ENCODE results near the gene COPS6.

Gene COPS6

DNA sequence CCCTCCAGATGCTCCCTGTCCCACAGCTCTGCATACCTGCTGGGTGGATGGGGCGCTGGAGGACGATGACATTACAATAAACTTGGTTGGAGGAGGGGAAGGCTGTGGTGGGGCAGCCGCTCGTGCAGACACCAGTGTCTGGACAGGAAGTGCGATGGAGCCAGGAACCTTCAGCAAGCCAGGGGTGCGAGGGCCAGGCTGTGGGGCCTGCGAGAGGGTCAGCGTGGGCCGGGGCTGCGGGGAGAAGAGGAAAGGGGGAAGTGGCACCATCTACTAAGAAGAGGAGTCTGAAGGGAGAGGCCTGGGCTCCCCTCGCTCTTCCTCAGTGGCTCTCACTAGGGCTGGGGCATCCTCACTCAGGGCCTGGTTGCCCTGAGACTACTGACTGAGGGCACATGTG, 19.1 kb downstream of the COPS6 start:
- no peaks in the 10 kb centered on the region for H3K27me3 ChIP-seq (ENCODE audit: control insufficient read depth, insufficient read depth, low read length)
- H3K4me3 ChIP-seq (ENCODE audit: low read depth, low read length) = no peak overlapping the region
- H3K36me3 ChIP-seq (ENCODE audit: control insufficient read depth, insufficient read depth, low read length) = peaks cover 62% of the 10 kb centered on the region
- H3K9ac ChIP-seq (ENCODE audit: low read depth, low read length) = no peak overlapping the region
- H3K4me1 ChIP-seq (ENCODE audit: control insufficient read depth, insufficient read depth, low read length) = no peaks in the 10 kb centered on the region
- H3K9me3 ChIP-seq (ENCODE audit: control insufficient read depth, insufficient read depth, low read length) = no peaks in the 10 kb centered on the region

DNA sequence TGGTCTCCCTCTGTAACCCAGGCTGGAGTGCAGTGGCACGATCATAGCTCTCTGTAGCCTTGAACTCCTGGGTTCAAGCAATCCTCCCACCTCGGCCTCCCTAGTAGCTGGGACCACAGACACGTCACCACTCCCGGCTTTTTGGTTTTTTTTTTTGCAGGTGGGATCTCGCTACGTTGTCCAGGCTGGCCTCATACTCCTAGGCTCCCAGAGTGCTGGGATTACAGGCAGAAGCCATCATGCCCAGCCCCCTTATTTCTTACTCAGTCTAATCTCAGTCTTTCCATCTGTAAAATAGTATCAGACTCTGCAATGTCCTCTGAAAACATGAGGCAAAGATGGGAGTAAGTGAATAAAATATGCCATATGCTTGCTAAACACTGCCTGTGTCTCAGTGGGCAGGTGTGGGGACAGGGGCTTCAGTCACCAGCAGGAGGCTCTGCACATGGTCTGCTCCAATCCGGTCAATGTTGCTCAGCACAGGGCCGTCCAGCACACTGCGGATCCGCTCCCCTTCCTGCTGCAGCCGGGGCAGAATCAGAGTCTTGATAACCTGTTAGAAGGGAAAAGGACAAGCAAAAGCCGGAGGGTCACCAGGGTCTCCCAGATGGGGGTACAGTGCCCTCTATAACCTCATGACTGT, 20.9 kb downstream of the COPS6 start:
- no peaks in the 10 kb centered on the region for H3K9me3 ChIP-seq (ENCODE audit: control insufficient read depth, insufficient read depth, low read length)
- no peaks in the 10 kb centered on the region for H3K27me3 ChIP-seq (ENCODE audit: control insufficient read depth, insufficient read depth, low read length)
- H3K9ac ChIP-seq (ENCODE audit: low read depth, low read length) = no peak overlapping the region
- H3K4me3 ChIP-seq (ENCODE audit: low read depth, low read length) = no peak overlapping the region
- H3K4me1 ChIP-seq (ENCODE audit: control insufficient read depth, insufficient read depth, low read length) = no peaks in the 10 kb centered on the region
- H3K36me3 ChIP-seq (ENCODE audit: control insufficient read depth, insufficient read depth, low read length) = peaks cover 65% of the 10 kb centered on the region

DNA sequence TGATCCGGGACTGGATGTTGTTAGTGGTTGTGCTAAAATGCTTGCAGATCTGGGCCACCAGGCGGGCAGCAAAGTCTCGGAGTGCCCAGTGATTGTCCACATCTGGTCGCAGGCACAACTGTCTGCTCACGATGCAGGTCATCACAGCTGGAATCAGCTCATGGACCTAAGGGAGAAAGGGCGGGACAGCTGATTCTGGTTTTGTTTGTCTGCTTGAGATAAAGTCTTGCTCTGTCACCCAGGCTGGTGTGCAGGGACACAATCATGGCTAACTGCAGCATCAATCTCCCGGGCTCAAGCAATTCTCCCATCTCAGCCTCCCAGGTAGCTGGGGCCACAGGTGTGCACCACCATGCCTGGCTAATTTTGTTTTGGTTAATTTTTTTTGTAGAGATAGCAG, 22.4 kb downstream of the COPS6 start:
- peaks cover 58% of the 10 kb centered on the region for H3K36me3 ChIP-seq (ENCODE audit: control insufficient read depth, insufficient read depth, low read length)
- no peaks in the 10 kb centered on the region for H3K9me3 ChIP-seq (ENCODE audit: control insufficient read depth, insufficient read depth, low read length)
- H3K9ac ChIP-seq (ENCODE audit: low read depth, low read length) = no peak overlapping the region
- H3K4me3 ChIP-seq (ENCODE audit: low read depth, low read length) = no peak overlapping the region
- no peaks in the 10 kb centered on the region for H3K4me1 ChIP-seq (ENCODE audit: control insufficient read depth, insufficient read depth, low read length)
- H3K27me3 ChIP-seq (ENCODE audit: control insufficient read depth, insufficient read depth, low read length) = no peaks in the 10 kb centered on the region

DNA sequence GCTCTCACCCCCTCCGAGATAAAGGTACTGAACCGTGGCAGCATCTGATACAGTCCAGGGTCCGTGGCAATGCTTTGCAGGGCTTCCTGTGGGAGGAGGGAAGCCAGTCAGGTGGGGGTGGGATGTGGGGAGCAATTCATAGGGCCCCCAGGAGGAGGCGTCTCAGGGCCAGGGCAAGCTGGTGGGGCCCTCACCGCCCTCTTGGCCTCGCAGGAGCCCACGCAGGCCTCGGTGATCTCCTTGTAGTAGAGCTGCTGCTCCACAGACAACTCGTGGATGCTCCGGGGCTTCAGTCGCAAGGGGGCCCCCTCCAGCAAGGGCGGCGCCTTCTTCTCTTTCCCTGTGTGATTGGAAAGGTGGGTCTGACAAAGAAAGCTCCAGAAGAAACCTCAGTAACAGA, 23.1 kb downstream of the COPS6 start:
- H3K4me3 ChIP-seq (ENCODE audit: low read depth, low read length) = no peak overlapping the region
- H3K36me3 ChIP-seq (ENCODE audit: control insufficient read depth, insufficient read depth, low read length) = peaks cover 52% of the 10 kb centered on the region
- no peaks in the 10 kb centered on the region for H3K4me1 ChIP-seq (ENCODE audit: control insufficient read depth, insufficient read depth, low read length)
- H3K9ac ChIP-seq (ENCODE audit: low read depth, low read length) = no peak overlapping the region
- H3K27me3 ChIP-seq (ENCODE audit: control insufficient read depth, insufficient read depth, low read length) = no peaks in the 10 kb centered on the region
- H3K9me3 ChIP-seq (ENCODE audit: control insufficient read depth, insufficient read depth, low read length) = no peaks in the 10 kb centered on the region

DNA sequence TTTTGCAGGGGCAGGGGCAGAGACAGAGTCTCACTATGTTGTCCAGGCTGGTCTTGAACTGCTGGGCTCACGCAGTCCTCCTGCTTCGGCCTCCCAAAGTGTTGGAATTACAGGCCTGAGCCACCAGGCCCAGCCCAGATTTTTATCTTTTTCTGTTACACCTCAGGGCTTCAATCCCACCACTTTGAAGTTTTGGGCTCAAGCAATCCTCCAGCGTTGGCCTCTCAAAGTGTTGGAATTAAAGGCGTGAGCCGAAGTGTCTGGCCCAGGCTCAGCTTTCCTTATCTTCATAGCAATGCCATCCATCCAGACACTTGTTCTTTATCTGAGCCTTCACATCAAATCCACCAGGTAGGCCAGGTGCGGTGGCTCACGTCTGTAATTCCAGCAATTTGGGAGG, 26.3 kb downstream of the COPS6 start:
- peaks cover 33% of the 10 kb centered on the region for H3K36me3 ChIP-seq (ENCODE audit: control insufficient read depth, insufficient read depth, low read length)

DNA sequence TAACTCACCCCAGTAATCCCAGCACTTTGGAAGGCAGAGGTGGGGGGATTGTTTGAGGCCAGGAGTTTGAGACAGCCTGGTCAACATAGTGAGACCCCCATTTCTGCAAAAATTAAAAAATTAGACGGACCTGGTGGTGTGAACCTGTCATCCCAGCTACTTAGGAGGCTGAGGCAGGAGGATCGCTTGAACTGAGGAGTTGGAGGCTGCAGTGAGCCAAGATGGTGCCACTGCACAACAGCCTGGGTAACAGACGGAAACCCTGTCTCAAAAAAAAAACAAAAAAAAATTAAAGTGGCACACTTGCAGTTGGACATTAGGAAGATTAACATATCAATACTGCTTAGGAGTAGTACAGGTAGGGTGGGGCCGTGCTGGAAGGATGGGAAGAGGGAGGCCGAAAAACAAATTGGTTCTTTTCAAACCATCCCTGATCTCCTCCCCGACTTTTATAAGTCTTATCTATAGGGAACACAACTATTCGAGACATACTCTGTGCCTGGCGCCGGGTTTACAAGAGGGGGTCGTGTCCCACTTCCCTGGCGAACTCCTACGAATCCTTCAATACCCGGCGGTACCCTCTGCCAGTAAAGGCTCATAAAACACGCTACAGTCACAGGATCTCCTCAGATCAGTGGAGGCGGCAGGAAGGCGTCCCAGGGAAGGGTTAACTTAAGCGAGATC, 29.8 kb downstream of the COPS6 start:
- H3K4me1 ChIP-seq (ENCODE audit: control insufficient read depth, insufficient read depth, low read length) = peaks cover 4% of the 10 kb centered on the region
- H3K4me3 ChIP-seq (ENCODE audit: low read depth, low read length) = peak overlapping the region; percentile 95
- H3K36me3 ChIP-seq (ENCODE audit: control insufficient read depth, insufficient read depth, low read length) = peaks cover 5% of the 10 kb centered on the region
- H3K9me3 ChIP-seq (ENCODE audit: control insufficient read depth, insufficient read depth, low read length) = no peaks in the 10 kb centered on the region
- no peaks in the 10 kb centered on the region for H3K27me3 ChIP-seq (ENCODE audit: control insufficient read depth, insufficient read depth, low read length)
- peak overlapping the region; percentile 93 for H3K9ac ChIP-seq (ENCODE audit: low read depth, low read length)

More for the DNA sequence above, 26.3 kb downstream of the COPS6 start:
- Histone ChIP-seq H3K27me3 (ENCODE audit: control insufficient read depth, insufficient read depth, low read length) (no peaks in the 10 kb centered on the region), H3K4me1 (ENCODE audit: control insufficient read depth, insufficient read depth, low read length) (no peaks in the 10 kb centered on the region), H3K9ac (ENCODE audit: low read depth, low read length) (no peak overlapping the region), H3K4me3 (ENCODE audit: low read depth, low read length) (no peak overlapping the region), H3K9me3 (ENCODE audit: control insufficient read depth, insufficient read depth, low read length) (no peaks in the 10 kb centered on the region)

DNA sequence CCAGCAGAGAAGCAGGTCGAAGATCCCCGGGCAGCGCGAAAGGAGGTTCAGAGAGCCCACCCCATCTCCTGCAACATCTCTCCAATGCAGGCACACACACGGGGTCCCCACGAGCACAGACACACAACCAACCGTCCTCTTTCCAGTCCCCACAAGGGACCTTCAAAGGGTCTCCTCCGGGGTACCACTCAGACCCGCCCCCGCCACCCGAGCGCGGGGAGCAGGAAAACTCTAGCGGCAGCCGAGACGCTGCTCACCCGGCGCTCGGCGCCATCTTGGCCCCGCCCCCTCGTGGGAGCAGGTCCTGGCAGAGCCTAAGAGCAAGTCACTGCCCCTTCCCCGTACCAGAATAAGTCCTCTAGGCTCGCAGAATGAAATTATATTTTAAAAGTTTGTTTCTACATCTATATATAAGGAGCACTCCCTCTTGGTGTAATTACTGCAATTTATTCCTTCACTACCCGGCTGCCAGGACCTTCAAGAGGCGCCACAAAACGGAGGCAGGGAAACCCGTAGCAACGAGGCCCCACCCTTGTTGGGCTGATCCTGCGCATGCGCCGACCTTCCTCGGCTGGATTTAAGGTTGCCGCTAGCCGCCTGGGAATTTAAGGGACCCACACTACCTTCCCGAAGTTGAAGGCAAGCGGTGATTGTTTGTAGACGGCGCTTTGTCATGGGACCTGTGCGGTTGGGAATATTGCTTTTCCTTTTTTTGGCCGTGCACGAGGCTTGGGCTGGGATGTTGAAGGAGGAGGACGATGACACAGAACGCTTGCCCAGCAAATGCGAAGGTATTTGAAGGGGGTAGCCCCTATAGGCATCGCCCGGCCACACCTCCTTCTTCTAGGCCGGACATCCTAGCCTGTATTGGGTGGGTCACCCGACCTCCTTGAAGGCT, 30.6 kb downstream of the COPS6 start, which contains the start of the genes CNPY4 and TAF6:
Gene CNPY4, plus strand, starts transcription at position 563 of the 898 bp plus-strand sequence. Its CDS starts 111 bp downstream, at position 674.
Gene TAF6, minus strand, starts transcription at position 287 of the 898 bp plus-strand sequence. CDS start 5,149 bp downstream, outside the sequence.
- no peaks in the 10 kb centered on the region for H3K36me3 ChIP-seq (ENCODE audit: control insufficient read depth, insufficient read depth, low read length)
- peaks cover 4% of the 10 kb centered on the region for H3K4me1 ChIP-seq (ENCODE audit: control insufficient read depth, insufficient read depth, low read length)
- H3K27me3 ChIP-seq (ENCODE audit: control insufficient read depth, insufficient read depth, low read length) = no peaks in the 10 kb centered on the region
- peak within 1 kb of the TSS; percentile 95 for H3K4me3 ChIP-seq (ENCODE audit: low read depth, low read length)
- no peaks in the 10 kb centered on the region for H3K9me3 ChIP-seq (ENCODE audit: control insufficient read depth, insufficient read depth, low read length)
- peak within 1 kb of the TSS; percentile 93 for H3K9ac ChIP-seq (ENCODE audit: low read depth, low read length)

DNA sequence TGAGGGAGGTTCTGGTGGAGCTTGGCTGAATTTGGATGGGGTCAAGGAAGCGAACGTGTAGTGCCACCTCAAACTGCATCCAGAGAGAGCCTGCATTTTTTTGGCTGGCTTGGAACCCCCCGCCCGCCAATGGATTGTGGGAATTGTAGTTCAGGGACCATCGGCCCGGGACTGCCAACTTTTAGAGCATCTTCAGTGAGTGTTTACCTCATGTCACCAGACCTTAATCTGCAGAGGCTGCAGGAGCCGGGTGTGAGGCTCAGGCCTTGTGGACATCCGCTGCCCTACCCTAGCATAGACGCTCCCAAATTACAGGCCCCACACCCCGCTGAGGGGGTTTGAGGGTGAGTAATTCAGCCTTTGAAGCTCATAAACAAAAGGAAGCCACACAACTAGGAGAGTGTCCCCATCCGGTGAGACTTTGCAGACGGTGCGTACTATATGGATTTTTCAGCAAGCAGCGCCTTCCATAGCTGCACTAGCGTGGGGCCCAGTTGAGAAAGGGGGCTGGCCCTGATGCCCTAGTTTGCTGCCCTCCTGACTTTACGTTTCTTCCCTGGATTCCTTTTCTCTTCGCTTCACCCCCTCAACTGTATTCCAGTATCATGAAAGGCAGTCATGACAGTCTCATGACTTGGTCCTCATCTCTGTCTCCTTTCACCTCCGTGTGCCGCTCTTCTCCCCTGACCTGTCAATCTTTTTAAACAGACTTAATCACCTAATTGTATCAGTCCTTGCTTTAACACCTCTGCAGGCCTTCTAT, 31.4 kb downstream of the COPS6 start:
- H3K4me1 ChIP-seq (ENCODE audit: control insufficient read depth, insufficient read depth, low read length) = peaks cover 4% of the 10 kb centered on the region
- no peaks in the 10 kb centered on the region for H3K9me3 ChIP-seq (ENCODE audit: control insufficient read depth, insufficient read depth, low read length)
- no peaks in the 10 kb centered on the region for H3K27me3 ChIP-seq (ENCODE audit: control insufficient read depth, insufficient read depth, low read length)
- H3K9ac ChIP-seq (ENCODE audit: low read depth, low read length) = peak overlapping the region; percentile 27
- peak overlapping the region; percentile 95 for H3K4me3 ChIP-seq (ENCODE audit: low read depth, low read length)
- no peaks in the 10 kb centered on the region for H3K36me3 ChIP-seq (ENCODE audit: control insufficient read depth, insufficient read depth, low read length)

DNA sequence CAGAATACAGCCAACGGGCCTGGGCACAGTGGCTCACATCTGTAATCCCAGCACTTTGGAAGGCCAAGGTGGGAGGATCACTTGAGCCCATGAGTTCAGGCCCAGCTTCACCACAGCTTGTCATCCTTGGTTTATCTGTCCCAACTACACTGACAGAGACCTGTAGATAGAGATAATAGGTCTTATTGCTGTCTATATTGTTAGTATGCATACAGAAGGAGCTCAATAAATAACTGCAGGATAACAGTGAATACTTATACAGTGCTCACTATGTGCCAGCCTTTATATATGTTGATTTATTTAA, 31.9 kb downstream of the COPS6 start:
- Histone ChIP-seq H3K4me1 (ENCODE audit: control insufficient read depth, insufficient read depth, low read length) (peaks cover 4% of the 10 kb centered on the region), H3K4me3 (ENCODE audit: low read depth, low read length) (peak overlapping the region; percentile 95), H3K27me3 (ENCODE audit: control insufficient read depth, insufficient read depth, low read length) (no peaks in the 10 kb centered on the region), H3K9ac (ENCODE audit: low read depth, low read length) (no peak overlapping the region), H3K36me3 (ENCODE audit: control insufficient read depth, insufficient read depth, low read length) (no peaks in the 10 kb centered on the region), H3K9me3 (ENCODE audit: control insufficient read depth, insufficient read depth, low read length) (no peaks in the 10 kb centered on the region)

DNA sequence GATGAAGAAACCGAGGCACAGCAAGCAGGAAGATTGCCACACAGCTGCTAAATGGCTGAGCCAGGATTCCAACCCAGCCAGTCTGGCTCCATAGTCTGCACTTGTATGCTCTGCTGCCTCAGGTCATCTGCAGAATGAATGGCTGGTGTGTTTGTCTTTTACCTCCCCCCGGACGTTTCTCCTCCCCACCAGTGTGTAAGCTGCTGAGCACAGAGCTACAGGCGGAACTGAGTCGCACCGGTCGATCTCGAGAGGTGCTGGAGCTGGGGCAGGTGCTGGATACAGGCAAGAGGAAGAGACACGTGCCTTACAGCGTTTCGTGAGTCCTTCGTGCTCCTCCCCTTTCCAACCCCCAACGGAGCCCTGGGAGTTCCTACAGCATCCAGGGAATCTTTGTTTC, 33.3 kb downstream of the COPS6 start:
- Histone ChIP-seq H3K9me3 (ENCODE audit: control insufficient read depth, insufficient read depth, low read length) (no peaks in the 10 kb centered on the region), H3K36me3 (ENCODE audit: control insufficient read depth, insufficient read depth, low read length) (no peaks in the 10 kb centered on the region), H3K27me3 (ENCODE audit: control insufficient read depth, insufficient read depth, low read length) (no peaks in the 10 kb centered on the region), H3K4me1 (ENCODE audit: control insufficient read depth, insufficient read depth, low read length) (peaks cover 4% of the 10 kb centered on the region), H3K9ac (ENCODE audit: low read depth, low read length) (no peak overlapping the region), H3K4me3 (ENCODE audit: low read depth, low read length) (no peak overlapping the region)

DNA sequence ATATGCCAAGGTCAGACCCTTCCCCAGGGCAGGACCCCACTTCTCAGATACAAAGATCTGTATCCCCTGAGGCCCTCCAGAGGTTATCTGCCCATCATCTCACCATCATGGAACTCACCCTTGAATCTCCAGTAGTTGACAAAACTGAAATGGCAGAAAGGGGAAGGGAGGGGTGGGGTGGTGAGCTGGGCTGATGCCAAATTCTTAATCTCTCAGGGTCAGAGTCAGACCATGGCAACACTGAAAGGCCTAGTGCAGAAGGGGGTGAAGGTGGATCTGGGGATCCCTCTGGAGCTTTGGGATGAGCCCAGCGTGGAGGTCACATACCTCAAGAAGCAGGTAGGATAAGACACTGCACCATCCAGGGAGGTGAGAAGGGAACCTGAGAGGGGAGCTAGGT, 33.8 kb downstream of the COPS6 start:
- Histone ChIP-seq H3K4me1 (ENCODE audit: control insufficient read depth, insufficient read depth, low read length) (peaks cover 4% of the 10 kb centered on the region), H3K36me3 (ENCODE audit: control insufficient read depth, insufficient read depth, low read length) (no peaks in the 10 kb centered on the region), H3K27me3 (ENCODE audit: control insufficient read depth, insufficient read depth, low read length) (no peaks in the 10 kb centered on the region), H3K4me3 (ENCODE audit: low read depth, low read length) (no peak overlapping the region), H3K9me3 (ENCODE audit: control insufficient read depth, insufficient read depth, low read length) (no peaks in the 10 kb centered on the region), H3K9ac (ENCODE audit: low read depth, low read length) (no peak overlapping the region)

All from iPS-15b (cell line).